Erythroblast (primary cell): ENCODE data around the gene NKX6-2.

Source experiments
- GATA1 ChIP-seq: IDR thresholded peaks from 2 replicates; pipeline ENCODE4 v1.6.1; 2011; ENCODE audit warnings: low read depth, mild to moderate bottlenecking, control low read depth, low read length, moderate library complexity
- POLR2A ChIP-seq: IDR thresholded peaks from 2 replicates; pipeline ENCODE4 v1.6.1; 2011; ENCODE audit warnings: mild to moderate bottlenecking, low read length

DNA sequence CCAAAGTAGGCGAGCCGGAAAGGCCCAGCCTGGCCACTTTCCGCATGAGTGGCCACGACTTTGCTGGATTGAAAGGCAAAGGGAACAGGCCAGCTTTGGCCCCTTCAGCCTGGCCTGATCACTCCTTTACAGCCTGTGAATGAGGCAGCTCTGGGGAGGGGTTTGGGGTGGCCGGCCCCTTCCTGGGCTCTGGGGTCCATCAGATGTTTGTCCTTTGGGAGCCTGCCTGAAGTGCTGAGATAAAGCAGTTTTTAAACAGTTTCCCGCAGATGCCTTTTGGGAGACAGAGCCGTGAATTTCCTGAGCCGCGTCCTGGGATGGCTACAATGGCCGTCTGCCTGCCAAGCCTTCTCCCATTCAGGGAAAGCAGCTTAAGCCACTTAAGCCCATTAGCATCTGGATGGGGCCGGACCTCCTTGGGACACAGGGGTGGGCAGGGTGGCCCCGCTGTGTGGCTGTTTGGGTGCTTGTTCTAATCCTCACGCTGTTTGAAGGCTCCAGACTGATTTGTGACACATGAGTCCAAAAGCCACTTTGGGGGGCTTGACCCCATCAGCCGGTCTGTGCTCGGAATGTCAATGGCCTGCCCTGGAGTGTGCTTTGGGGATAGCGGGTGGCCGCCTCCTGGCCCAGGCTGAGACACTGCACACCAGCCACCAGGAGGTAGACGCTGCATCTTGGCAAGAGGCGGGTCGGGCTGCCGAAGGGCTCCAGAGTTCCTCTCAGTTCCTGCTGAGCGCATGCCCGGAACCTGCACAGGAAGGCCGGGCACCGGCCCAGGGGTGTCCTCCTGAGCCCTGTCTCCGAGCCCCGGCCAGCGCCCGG is 38.9 kb downstream of the NKX6-2 start:
- TF ChIP-seq POLR2A (no peak), GATA1 (no peak)
